HG03196 (cell line): Measurements from ENCODE around the gene OAS3.
"Not testable (repeated sequence)": the region's sequence is repeated elsewhere in the genome, so short reads cannot be mapped to it uniquely, and the experiment has no call there.

Source experiments
- ATAC-seq: cut with Tn5 transposase; IDR thresholded peaks from one replicate; pipeline ENCODE4 v1.9.1; 2021; ENCODE audit not compliant: unreplicated experiment

OAS3 gene

GRCh38 chr12:112947761-112948160, 9.5 kb downstream of the OAS3 start:
- no peak for ATAC-seq

- ATAC-seq: no peak
These were observed 10.5 kb downstream of the OAS3 start for GRCh38 chr12:112948806-112949205.

- ATAC-seq: no peak
These were observed 12.4 kb downstream of the OAS3 start for GRCh38 chr12:112950701-112951100.

GRCh38 chr12:112957125-112957524, 18.9 kb downstream of the OAS3 start:
- not testable (repeated sequence) for ATAC-seq

GRCh38 chr12:112961074-112961473, 22.8 kb downstream of the OAS3 start:
- no peak for ATAC-seq

GRCh38 chr12:112961536-112961935, 23.3 kb downstream of the OAS3 start:
- no peak for ATAC-seq

- ATAC-seq: no peak
These were observed 24.3 kb downstream of the OAS3 start for GRCh38 chr12:112962561-112962960.

GRCh38 chr12:112963227-112963861, 25.1 kb downstream of the OAS3 start:
- no peak for ATAC-seq

- no peak for ATAC-seq
These were observed 25.9 kb downstream of the OAS3 start for GRCh38 chr12:112964067-112964670.

GRCh38 chr12:112964915-112965314, 26.6 kb downstream of the OAS3 start:
- ATAC-seq: no peak

GRCh38 chr12:112965643-112966042, 27.4 kb downstream of the OAS3 start:
- no peak for ATAC-seq

- ATAC-seq: no peak
These were observed 29.0 kb downstream of the OAS3 start for GRCh38 chr12:112967306-112967705.

GRCh38 chr12:112967858-112968257, 29.6 kb downstream of the OAS3 start:
- no peak for ATAC-seq

- ATAC-seq: no peak
These were observed 31.5 kb downstream of the OAS3 start for GRCh38 chr12:112969547-112970306.

- ATAC-seq: no peak
These were observed 32.1 kb downstream of the OAS3 start for GRCh38 chr12:112970391-112970790.

- ATAC-seq: no peak
These were observed 33.0 kb downstream of the OAS3 start for GRCh38 chr12:112971248-112971647.

- ATAC-seq: no peak
These were observed 34.9 kb downstream of the OAS3 start for GRCh38 chr12:112973011-112973735.

- no peak for ATAC-seq
These were observed 35.6 kb downstream of the OAS3 start for GRCh38 chr12:112973818-112974231.

GRCh38 chr12:112974904-112975303, 36.6 kb downstream of the OAS3 start:
- no peak for ATAC-seq

- ATAC-seq: no peak
These were observed 38.9 kb downstream of the OAS3 start for GRCh38 chr12:112977139-112977538.

GRCh38 chr12:112977641-112978040, 39.4 kb downstream of the OAS3 start:
- no peak for ATAC-seq
